ENCODE results near the gene TRIM28. TPM values are rescaled to one million over a fixed set of nuclear protein-coding genes. Genes with fewer than 3 reads are reported as not detected.

The TRIM28 gene
- total and polyA plus RNA-seq, 9 of the 15 experiments (the other 6 are each of a cell fraction or from before 2014, with no cell fraction given): 12.1 to 797 (median 490) TPM

- CTCF ChIA-PET (ENCODE audit: low intra/inter-chr PET ratio): interaction anchor here (0.6 to 2.7 kb wide), 6 partner anchors 26 to 806 kb away, joined by 3 to 23 read pairs (median 4); partner anchors contain the start of genes TRIM28 and ZNF274
- POLR2A ChIA-PET: interaction anchor here (0.6 to 2.3 kb wide), 16 partner anchors 9 to 335 kb away, joined by 3 to 14 read pairs (median 4); partner anchors contain the start of genes CHMP2A, TRIM28, ZNF274 and ZNF837
- Histone ChIP-seq H3K27me3 (ENCODE audit: control insufficient read depth in 2 of 2, insufficient read depth in 2 of 2, low read length in 2 of 2) (no peaks in the 10 kb centered on the region), H2AFZ (ENCODE audit: low read depth, low read length) (peak overlapping the region; percentile 99; the same call in 1 of the 2 replicates), H3K4me3 (peak overlapping the region; percentile 79), H3K4me1 (replicated peaks in 1 of 2; ENCODE audit: control insufficient read depth in 2 of 2, insufficient read depth in 2 of 2, low read length in 2 of 2) (peaks cover 9 to 56% of the 10 kb centered on the region in 2 experiments), H3K36me3 (ENCODE audit: control insufficient read depth, insufficient read depth, low read length) (peaks cover 29% of the 10 kb centered on the region; the same call in 2 of the 3 replicates), H4K20me1 (replicated peaks; ENCODE audit: control insufficient read depth, insufficient read depth, low read length) (no peaks in the 10 kb centered on the region), H3K79me2 (ENCODE audit: control insufficient read depth, insufficient read depth, low read length) (peaks cover 55% of the 10 kb centered on the region), H3K4me2 (ENCODE audit: insufficient read depth, low read length) (peak overlapping the region; percentile 98), H3K9me1 (ENCODE audit: control insufficient read depth, insufficient read depth, low read length) (peaks cover 5% of the 10 kb centered on the region), H3K9me3 (replicated peaks; ENCODE audit: control insufficient read depth, insufficient read depth, low read depth, low read length) (no peaks in the 10 kb centered on the region), H3K27ac (ENCODE audit: extremely low read depth, low read depth, low read length) (peak overlapping the region; percentile 92), H3K9ac (ENCODE audit: insufficient read depth in 1 of 2, low read depth in 2 of 2, low read length in 2 of 2) (peak overlapping the region; percentile 95 to 97)
- no peak for FAIRE-seq
- intact Hi-C loops (cut with micrococcal nuclease) (loop anchor here (1.0 kb wide), 4 partner anchors 42 to 299 kb away; partner anchors contain the start of genes ZNF446 and ZSCAN22), in situ Hi-C loops (cut with MboI) (no loop called here)
- no TSS peak for BruUV-seq (replicated peaks)
- no peak for DNase-seq (ENCODE audit: extremely low read depth in 1 of 4, low spot score in 3 of 4)
- no peak for ATAC-seq
- WGBS (ENCODE audit: insufficient coverage, low coverage, missing lambda C conversion rate): 17% methylated on average over 21 of the region's 22 CpGs
- TF ChIP-seq ZNF282 (CRISPR knock-in tag; IDR thresholded peaks at IDR 0.05) (no peak), ZNF3 (CRISPR knock-in tag; IDR thresholded peaks at IDR 0.05) (no peak), ZNF197 (CRISPR knock-in tag; IDR thresholded peaks at IDR 0.05; ENCODE audit: low read depth) (peak; percentile 18; the same call in 1 of the 2 replicates), SMARCA4 (IDR thresholded peaks at IDR 0.05) (0 out of 2 replicates have a peak, but pooled peaks have one; percentile 1), ZEB2 (IDR thresholded peaks at IDR 0.05) (0 out of 2 replicates have a peak, but pooled peaks have one; percentile 18), TCF7 (IDR thresholded peaks at IDR 0.05; ENCODE audit: borderline replicate concordance) (no peak), TCFL5 (CRISPR knock-in tag; conservative IDR thresholded peaks at IDR 0.05) (no peak), CREM (IDR thresholded peaks at IDR 0.05; ENCODE audit: low read depth) (no peak), OTX1 (CRISPR knock-in tag; IDR thresholded peaks at IDR 0.05) (0 out of 2 replicates have a peak, but pooled peaks have one; percentile 28), SMC3 (conservative IDR thresholded peaks at IDR 0.05; ENCODE audit: insufficient read depth, low read depth, low read length) (peak; percentile 27; the same call in 1 of the 2 replicates), MAFG (tag; conservative IDR thresholded peaks at IDR 0.05) (no peak), PRPF4 (IDR thresholded peaks at IDR 0.05; ENCODE audit: insufficient read depth, low read depth, low read length, poor library complexity, severe bottlenecking) (no peak), SMARCB1 (IDR thresholded peaks at IDR 0.05; ENCODE audit: insufficient read length, low read depth) (no peak), NR4A1 (CRISPR knock-in tag; IDR thresholded peaks at IDR 0.05) (no peak), NR4A1 (tag; IDR thresholded peaks at IDR 0.05) (no peak), HEY1 (CRISPR knock-in tag; IDR thresholded peaks at IDR 0.05; ENCODE audit: borderline replicate concordance) (no peak)
- TF ChIP-seq, protein P1, sequence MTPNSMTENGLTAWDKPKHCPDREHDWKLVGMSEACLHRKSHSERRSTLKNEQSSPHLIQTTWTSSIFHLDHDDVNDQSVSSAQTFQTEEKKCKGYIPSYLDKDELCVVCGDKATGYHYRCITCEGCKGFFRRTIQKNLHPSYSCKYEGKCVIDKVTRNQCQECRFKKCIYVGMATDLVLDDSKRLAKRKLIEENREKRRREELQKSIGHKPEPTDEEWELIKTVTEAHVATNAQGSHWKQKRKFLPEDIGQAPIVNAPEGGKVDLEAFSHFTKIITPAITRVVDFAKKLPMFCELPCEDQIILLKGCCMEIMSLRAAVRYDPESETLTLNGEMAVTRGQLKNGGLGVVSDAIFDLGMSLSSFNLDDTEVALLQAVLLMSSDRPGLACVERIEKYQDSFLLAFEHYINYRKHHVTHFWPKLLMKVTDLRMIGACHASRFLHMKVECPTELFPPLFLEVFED (CRISPR knock-in tag; conservative IDR thresholded peaks at IDR 0.05): 0 out of 2 replicates have a peak, but pooled peaks have one; percentile 29
- TF ChIP-seq, protein P2, sequence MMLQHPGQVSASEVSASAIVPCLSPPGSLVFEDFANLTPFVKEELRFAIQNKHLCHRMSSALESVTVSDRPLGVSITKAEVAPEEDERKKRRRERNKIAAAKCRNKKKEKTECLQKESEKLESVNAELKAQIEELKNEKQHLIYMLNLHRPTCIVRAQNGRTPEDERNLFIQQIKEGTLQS (IDR thresholded peaks at IDR 0.05): no peak
- TF ChIP-seq, protein P2 (CRISPR knock-in tag; conservative IDR thresholded peaks at IDR 0.05): no peak
These were observed 25.4 kb upstream of the TRIM28 start for GRCh38 chr19:58518256-58519086.

Data from K562 (cell line).